Embryonic facial prominence (tissue), 1 donor: ENCODE results near the gene KSR2.
"Not testable (repeated sequence)": the region's sequence is repeated elsewhere in the genome, so short reads cannot be mapped to it uniquely, and the experiment has no call there.

ENCODE experiments used
- DNase-seq: peaks from one replicate; pipeline ENCODE4 v3.0.0-alpha.2; 2016; ENCODE audit errors: extremely low spot score

Gene KSR2

DNA sequence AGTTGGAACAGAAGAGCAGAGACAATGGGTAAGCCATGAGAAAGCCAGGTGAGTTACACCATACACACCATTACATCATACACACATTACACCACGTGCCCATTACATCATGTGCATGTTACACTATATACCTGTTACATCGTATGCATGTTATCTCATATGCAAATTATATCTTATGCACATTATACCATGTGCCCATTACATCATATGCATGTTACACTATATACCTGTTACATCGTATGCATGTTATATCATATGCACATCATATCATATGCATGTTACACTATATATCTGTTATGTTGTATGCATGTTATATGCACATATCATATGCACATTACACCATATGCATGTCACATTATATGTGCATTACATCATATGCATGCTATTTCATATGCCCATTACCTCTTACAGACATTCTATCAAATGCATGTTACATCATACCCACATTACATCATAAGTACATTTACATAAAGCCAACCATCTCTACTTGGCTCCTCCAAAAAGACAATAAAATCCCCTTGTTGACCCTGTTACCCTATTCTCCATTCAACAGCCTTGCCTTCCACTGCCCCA is 207.2 kb downstream of the KSR2 start:
- no peak for DNase-seq

DNA sequence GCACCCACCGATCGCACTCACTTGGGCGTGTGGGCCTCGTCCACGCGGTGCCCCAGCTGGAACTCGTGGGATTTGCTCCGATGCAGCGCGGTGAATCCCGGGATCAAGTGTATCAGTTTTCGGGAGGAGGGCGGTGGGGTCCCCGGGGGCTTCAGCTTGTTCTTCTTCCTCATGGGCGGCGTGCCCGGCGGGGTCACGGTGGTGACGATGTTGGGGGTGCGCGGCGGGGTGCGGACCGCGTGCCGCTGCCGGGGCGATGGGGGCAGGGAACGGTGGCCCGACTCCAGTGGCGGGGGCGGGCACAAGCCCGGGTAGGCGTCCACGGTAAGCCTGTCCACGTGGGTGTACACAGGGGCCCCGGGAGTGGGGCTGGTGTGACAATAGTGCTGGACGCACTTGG is 207.8 kb downstream of the KSR2 start:
- no peak for DNase-seq

DNA sequence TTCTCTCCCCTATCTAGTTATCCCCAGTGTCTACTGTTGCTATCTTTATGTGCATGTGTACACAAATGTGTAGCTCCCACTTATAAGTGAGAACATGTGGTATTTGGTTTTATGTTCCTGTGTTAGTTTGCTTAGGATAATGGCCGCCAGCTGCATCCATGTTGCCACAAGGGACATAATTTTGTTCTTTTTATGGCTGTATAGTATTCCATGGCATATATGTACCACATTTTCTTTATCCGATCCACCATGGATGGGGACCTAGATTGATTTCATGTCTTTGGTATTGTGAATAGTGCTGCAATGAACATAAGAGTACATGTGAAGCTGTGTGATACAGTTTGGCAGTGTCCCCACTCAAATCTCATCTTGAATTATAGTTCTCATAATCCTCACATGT is 218.1 kb downstream of the KSR2 start:
- no peak for DNase-seq

DNA sequence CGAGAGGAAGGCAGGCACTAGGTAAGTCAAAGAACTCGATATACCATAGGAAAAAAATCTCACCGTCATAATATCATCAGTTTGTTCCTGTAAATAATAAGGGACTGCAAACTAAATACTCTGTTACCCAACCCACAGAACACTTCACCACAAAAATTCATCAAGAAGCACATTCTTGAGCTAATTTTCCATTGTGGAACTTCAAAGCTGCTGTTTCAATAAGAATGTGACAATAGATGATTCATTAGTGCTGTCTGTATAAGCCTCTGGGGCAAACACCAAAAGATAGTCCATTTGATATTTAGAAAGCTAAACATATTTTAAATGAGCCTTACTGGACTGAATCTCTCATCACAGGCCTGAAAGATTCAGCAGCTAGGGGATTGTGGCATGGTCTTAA is 219.4 kb downstream of the KSR2 start:
- no peak for DNase-seq

DNA sequence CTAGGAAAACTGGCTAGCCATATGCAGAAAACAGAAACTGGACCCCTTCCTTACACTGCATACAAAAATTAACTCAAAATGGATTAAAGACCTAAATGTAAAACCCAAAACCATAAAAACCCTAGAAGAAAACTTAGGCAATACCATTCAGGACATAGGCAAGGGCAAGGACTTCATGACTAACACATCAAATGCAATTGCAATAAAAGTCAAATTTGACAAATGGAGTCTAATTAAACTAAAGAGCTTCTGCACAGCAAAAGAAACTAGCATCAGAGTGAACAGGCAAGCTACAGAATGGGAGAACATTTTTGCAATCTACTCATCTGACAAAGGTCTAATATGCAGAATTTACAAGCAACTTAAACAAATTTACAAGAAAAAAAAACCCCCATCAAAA is 222.4 kb downstream of the KSR2 start:
- DNase-seq = not testable (repeated sequence)

DNA sequence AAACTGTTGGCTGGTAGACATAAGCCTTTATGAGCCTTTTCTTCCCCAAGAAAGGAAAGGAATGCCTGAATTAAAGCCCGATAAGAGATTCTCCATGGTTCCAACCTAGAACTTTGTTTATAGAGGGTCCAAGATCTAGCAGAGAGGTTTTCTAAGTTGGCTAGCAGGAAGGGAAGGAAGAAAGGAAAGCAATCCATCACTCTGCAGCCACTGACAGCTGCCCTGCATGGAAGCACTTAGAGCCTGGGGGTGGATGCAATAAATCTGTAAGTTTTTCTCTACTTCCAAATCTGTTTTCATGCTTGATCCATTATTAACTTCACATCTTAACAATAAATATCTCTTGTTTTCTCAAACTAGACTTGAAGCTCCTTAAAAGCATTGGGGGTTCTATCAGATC is 224.4 kb downstream of the KSR2 start:
- no peak for DNase-seq

DNA sequence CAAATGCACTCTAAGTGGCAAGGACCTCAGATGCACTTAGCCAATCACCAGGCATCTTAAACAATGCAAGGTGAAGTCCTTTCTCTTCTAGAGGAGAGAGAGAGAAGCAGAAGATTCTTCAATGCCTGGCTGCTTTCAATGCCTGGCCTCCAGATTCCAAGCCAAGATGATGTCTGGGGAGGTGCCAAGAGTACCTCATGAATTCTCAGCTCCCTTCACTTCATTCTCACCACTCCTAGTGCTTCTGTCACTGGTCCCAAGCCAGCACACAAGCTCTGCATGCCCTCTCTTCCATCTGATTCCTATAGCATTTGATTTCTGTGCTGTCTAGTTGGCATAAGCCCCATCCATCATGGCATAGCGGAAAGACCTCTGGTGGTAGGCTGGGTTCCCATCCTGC is 225.0 kb downstream of the KSR2 start:
- DNase-seq = no peak

DNA sequence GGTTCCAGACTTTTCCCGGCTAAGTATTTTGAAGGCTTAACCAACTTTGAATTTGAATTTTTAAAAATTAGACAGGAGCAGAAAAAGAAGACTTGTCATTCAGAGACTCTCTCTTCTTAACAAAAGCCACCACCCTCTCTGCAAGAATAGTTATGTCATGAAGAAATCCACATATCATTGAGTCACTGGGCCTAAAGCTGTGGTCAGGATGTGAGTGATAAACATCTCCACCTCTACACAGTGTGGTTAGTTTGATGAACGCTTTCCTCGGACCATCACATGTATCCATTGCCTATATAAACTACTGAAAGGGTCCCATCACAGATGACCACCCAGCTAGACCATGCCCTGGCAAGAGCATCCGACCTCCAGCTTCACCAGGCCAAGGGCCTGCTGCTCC is 226.1 kb downstream of the KSR2 start:
- DNase-seq = no peak

DNA sequence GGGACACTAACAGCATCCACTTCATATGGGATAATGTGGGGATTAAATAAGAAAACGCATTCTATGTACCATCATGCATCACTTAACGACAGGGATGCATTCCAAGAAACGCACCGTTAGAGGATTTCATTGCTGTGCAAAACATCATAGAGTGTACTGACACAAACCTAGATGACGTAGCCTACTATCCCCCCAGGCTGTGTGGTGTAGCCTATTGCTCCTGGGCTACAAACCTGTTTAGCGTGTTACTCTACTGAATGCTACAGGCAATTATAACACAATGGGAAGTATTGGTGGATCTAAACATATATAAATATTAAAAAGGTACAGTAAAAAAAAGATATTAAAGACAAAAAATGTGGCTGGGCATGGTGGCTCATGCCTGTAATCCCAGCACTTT is 230.6 kb downstream of the KSR2 start:
- no peak for DNase-seq

DNA sequence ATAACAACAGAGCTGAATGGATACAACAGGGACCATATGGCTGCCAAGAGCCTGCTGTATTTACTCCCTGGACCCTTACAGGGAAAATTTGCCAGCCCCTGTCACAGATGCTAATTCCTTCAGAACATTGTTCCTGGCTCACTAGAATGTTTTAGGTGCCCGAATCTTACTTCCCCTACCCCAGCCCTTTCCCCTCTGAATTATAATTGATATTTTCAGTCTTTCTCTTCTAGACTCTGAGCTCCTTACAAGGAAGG is 235.3 kb downstream of the KSR2 start:
- DNase-seq = no peak

DNA sequence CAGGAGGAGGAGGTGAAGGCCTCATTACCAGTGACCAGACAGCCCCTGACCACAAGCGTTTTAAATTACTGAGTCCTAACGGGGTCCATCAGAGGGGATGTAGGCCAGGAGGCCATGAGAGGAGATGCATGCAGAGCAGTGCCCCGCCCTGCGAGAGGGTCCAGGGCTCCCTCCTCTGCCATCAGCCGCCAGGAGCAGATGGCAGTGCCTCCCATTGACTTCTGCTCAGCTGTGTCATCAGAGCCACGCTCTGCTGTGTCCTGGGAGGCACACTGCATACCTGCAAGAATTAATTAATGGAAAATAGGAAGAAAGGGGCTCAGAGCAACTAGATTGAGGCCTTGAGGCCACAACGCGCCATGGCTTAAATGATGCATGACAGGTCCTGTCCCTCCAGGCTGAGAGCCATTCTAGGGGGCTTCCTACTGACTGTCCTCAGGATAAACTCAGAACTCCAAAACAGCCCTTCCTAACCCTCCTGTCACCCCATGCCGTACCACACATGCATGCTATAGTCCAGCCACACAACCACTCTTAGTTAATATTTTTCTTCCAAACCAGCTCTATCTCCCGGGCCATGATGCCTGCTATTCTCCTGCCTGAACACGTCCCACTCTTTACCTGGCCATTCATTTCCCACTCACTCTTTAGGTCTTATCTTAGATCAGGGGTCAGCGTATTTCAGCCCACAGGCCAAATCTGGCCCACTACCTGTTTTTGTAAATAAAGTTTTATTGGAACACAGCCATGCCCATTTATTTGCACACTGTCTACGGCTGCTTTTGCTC is 235.8 kb downstream of the KSR2 start:
- no peak for DNase-seq

DNA sequence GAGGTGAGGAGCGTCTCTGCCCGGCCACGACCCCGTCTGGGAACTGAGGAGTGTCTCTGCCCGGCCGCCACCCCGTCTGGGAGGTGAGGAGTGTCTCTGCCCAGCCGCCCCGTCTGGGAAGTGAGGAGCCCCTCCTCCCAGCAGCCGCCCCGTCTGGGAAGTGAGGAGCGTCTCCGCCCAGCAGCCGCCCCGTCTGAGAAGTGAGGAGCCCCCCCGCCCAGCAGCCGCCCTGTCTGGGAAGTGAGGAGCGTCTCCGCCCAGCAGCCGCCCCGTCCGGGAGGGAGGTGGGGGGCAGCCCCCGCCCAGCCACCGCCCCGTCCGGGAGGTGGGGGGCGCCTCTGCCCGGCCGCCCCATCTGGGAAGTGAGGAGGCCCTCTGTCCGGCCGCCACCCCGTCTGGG is 237.7 kb downstream of the KSR2 start:
- DNase-seq = not testable (repeated sequence)

DNA sequence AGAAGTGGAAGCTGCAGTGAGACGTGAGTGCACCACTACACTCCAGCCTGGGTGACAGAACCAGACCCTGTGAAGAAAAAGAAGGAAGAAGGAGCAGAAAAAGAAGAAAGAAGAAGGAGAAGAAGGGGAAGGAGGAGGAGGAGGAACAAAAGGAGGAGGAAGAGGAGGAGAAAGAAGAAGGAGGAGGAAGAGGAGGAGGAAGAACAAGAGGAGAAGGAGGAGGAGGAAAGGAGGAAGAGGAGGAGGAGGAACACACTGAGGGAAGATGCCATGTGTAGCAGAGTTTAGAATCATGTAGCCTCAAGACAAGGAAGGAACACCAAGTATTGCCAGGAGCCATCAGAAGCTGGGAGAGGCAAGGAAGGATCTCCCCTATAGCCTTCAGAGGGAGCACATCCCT is 241.5 kb downstream of the KSR2 start:
- no peak for DNase-seq

DNA sequence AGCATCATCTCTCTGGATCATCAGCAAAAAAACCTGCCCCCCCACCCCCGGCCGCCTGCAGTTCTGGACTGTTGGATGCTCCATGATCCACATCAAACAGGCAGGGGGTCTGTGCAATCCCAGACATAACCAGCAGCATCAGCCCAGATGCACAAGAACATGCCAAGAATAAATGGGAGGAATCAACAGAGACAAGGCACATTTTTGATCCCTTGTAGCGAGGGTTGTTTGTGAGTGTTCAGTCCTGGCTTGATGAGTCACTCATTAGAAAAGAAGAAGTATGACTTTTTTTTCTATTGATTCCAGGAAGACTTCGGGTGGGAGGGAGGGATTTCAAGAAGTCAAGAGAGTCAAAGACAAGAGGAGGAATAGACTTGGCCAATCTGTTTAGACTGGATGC is 244.2 kb downstream of the KSR2 start:
- DNase-seq = no peak

DNA sequence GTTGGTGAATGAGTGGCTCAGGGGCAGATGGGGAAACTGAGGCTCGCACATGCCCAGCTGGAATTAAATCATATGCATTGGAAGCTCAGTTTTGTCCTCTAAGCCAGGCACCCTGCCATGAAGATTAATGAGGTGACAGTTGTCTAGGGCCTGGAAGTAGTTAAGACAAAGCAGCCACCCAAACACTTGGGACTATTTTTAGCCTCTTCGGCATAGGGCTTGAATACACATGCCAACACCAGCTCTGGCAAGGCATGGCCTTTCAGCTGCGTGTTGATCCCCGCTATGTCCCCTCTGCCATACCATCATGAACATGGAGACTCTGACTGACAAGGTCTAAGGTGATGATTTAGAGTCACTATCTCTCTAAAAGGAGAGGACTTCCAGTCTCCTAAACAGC is 250.2 kb downstream of the KSR2 start:
- DNase-seq = no peak

DNA sequence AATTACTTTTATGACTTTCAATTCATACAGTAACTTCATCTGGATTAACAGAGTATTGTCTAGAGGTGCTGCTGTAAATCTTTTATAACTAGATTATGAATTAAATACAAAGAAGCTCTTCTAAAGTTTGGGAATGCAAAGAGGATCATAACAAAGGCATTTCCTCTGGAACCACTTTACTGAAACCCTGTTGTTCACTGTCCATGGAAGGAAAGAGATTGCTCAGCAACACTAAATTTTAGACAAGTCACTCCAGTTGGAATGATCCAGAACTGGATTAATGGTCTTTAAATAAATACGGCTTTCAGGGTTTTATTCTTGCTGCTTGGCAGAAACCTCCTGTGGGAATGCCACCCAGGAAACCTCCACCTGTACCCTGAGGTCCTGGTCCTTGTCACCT is 250.6 kb downstream of the KSR2 start:
- no peak for DNase-seq

DNA sequence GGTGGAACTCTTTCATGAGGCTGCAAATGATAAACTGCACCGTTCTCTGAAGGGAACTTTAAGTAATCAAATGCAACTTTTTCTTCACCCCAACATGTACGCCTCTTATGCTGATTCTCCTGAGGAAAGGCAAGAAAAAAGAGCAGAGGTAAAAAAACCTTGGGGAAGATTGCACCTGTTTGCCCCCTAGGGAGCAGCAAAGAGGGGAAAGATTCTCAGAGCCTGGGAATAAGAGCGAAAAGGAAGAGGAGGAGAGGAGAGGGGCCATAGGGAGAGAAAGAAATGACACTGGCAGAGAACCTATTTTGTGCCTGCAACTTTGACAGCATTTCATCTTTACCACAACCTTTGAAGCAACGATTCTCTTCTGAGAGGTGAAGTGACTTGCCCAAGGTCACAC is 254.6 kb downstream of the KSR2 start:
- DNase-seq = no peak

DNA sequence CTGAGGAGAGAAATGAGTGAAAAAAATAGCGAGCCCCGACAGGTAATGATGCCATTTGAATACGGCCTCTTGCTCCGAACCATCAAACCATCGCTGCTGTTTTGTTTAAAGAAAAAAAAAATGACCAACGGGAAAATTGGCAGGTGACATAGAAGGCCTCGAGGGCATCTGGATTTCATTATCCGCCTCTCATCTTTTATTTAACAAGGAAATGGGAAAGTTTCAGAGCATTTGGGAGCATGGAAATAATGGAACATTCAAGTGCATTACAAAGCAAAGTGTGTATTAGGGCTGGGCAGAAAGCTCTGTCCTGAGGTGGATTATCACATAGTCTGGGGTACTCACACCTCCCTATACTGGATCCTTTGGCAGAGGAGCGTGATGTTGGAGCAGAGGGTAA is 258.7 kb downstream of the KSR2 start:
- DNase-seq = no peak

DNA sequence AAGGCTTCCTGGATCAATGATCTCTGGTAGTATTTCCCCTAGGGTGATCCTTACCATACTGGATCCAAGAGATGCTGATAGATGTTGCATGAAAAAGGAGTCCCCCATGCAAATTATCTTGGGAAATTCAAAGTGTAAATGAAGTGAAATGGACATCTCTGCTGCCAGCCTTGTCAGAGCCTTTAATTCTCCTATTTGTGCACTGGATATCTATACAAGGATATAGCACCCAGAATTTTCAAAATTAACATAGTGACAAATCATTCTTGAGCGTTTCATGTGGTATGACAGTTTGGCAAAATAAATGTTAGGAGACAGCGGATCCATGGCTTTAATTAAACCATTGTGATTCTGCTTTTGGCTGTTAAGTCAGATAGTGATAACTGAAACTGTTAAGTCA is 260.9 kb downstream of the KSR2 start:
- no peak for DNase-seq

DNA sequence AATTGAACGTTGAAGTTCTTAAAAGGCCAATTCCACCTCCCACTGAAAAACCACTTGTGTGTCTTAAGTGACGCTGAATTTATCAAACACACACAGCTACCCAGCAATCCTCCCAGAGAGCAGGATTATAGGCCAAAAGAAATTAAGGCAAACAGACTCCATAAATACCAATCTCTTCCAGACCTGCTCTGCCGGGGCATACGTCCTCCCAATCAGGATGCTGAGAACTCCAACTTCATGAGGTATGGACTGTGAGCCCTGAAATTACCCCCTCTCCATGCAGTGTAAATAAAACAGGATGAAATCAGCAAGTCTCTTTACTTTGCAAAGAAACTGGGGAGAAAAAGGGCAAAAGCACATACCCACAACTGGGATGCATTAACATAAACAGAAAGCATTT is 265.2 kb downstream of the KSR2 start:
- DNase-seq = no peak

DNA sequence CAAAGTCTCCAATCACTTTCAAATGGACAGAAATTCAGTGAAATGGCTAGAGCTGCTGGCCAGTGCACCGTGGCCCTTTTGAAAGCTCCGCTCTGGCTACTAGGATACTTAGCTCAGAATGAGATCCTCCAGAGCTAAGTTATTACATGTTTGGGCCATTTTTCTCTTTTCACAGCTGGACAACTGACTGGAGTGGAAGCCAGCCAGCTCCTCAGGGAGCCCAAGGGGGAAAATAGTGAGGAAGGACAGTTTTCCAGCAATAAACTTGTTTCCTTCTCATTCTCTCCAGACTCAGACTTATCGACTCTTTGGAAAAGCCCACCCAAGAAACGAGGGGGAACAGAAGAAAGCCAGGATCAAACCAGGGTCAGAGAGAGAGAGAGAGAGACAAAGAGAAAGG is 266.0 kb downstream of the KSR2 start:
- no peak for DNase-seq

DNA sequence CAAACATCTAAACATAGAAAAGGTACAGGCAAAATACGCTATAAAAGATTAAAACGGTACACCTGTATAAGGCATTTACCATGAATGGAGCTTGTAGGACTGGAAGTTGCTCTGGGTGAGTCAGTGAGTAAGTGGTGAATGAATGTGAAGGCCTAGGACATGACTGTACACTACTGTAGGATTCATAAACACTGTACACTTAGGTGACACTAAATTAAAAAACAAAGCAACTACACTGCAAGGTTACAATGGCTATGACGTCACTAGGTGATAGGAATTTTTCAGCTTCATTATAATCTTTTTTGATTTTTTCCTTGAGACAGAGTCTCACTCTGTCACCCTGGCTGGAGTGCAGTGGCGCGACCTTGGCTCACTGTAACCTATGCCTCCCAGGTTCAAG is 269.2 kb downstream of the KSR2 start:
- DNase-seq = no peak

DNA sequence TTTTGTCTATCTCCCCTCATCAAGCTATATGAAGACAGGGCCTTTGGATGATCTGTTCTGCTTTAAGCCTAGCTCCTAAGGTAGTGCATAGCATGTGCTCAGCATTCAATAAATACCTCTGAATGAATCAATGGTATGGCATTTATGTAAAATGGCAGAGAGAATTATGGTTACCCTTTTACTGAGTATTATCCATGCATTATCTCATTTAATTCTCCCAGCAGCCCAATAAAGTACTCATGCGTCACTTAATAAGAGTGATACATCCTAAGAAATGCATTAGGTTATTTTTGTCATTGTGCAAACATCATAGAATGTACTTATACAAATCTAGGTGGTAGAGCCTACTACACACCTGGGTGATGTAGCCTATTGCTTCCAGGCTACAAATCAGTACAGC is 269.7 kb downstream of the KSR2 start:
- DNase-seq = no peak

DNA sequence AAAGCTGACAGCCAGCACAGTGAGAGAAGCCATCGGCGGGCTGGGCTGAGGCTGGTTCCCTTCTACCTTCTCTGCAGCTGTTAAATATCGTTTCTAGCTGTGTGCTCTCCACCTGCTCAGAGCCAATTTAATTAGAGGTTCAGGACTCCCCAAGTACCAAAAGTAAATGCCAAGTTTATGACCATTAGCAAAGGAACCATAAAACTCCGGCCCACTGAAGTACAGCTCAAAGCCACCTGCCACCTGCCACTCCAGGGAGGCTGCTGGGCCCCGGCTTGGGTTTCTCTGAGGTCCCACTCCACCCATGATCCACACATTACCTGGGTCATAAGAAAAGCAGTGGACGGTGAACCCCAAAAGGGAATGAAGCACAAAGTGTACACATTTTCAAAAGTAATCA is 272.8 kb downstream of the KSR2 start:
- DNase-seq = no peak
